GM18873 (cell line): ENCODE results near the gene BEND3.
A peak's percentile ranks its signal among the peaks of the same experiment; 100 is the strongest.
"Not testable (repeated sequence)": the region's sequence is repeated elsewhere in the genome, so short reads cannot be mapped to it uniquely, and the experiment has no call there.

Experiments
- ATAC-seq: cut with Tn5 transposase; IDR thresholded peaks from one replicate; pipeline ENCODE4 v1.9.1; 2021; ENCODE audit warnings: mild to moderate bottlenecking, moderate library complexity, moderate number of reproducible peaks; ENCODE audit not compliant: unreplicated experiment, low FRiP score

BEND3 gene

DNA sequence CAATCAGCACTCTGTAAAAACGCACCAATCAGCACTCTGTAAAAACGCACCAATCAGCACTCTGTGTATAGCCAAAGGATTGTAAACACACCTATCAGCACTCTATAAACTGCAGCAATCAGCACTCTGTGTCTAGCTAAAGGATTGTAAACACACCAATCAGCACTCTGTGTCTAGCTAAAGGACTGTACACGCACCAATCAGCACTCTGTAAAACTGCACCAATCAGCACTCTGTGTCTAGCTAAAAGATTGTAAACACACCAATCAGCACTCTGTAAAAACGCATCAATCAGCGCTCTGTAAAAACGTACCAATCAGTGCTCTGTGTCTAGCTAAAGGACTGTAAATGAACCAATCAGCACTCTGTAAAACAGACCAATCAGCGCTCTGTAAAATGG, 30.9 kb downstream of the BEND3 start:
- ATAC-seq = not testable (repeated sequence)

DNA sequence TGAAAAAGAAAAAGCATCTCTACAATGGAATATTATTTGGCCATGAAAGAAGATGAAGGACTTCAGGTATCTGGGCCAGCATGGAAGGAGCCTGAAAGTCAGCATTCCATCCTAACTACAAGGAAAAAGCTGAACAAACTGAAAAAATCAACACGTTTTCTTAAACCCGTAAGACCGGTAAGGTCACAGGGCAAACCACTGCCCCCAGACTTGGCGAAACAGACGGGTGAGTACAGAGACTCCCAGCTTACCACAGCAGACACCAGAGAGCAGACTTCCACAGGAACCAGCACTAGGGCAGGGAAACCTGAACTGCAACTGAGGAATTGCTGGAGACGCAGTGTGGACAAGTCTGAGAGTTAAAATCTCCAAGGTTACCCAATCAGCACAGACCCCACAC, 31.4 kb downstream of the BEND3 start:
- ATAC-seq = no peak

DNA sequence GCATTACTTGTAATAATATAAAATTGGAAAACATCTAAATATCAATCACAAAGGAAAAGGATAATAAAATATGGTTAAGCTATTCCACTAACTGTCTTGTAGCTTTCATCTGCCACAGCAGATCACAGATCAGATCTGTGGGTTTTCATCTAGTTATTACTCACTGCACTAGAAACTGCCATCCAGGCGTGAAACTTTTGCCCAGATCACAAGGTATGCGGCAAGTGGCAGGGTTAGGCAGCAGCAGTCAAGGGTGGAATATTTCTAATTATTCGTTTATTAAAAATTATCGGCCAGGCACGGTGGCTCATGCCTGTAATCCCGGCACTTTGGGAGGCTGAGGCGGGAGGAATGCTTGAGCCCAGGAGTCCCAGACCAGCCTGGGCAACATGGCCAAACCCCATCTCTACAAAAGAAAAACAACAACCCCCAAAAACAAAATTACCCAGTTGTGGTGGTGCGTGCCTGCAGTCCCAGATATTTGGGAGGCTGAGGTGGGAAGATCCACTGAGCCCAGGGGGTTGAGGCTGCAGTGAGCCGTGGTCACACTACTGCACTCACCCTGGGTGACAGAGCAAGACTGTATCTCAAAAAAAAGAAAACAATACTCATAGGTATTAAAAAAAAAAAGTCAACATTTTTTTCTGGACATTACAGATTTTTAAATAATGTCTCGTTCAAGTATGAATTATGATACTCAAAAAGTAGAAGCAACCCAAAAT, 32.1 kb downstream of the BEND3 start:
- ATAC-seq = no peak

DNA sequence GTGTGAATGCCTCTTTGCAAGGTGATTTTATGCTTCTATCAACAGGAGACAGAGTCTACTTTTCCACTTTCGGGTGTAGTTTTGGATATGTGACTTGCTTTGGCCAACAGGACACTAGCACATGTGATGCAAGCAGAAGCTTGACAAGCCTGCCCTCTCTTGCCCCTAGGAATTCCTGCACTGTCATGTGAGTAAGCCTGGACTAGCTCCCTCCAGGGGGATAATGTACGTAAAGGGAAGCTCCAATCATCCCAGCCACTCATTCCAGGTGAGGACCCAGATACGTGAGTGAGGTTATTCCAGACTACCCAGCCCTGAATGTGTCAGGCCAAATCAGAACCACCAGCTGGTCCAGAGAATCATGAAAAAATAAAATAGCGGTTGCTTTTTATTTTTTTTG, 33.3 kb downstream of the BEND3 start:
- no peak for ATAC-seq

DNA sequence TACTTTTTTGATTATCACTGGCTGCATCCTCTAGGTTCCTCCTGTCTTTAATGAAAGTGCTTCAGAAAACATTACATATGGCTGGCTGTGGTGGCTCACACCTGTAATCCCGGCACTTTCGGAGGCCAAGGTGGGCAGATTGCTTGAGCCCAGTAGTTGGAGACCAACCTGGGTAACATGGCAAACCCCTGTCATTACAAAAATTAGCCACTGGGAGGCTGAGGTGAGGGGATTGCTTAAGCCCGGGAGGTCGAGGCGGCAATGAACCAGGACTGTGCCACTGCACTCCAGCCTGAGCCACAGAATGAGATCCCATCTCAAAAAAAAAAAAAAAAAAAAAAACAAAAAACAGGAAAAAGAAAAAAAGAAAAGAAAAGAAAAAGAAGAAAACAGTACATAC, 35.3 kb downstream of the BEND3 start:
- no peak for ATAC-seq

DNA sequence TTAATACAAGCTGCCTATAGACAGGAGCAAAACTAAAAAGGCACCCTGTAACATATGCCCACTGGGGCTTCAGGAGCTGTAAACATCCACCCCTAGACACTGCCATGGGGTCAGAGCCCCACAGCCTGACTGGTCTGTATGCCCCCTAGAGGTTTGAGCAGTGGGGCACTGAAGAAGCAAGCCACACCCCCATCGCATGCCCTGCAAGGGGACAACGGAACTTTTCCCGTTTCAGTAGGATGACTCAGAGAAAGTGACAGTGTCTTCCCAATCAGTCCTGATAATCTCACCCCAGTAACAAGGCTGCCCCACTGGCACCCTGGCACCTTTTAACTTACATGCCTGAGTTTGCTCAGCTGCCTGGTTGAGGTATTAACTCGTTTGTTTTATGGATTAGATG, 35.9 kb downstream of the BEND3 start:
- no peak for ATAC-seq

DNA sequence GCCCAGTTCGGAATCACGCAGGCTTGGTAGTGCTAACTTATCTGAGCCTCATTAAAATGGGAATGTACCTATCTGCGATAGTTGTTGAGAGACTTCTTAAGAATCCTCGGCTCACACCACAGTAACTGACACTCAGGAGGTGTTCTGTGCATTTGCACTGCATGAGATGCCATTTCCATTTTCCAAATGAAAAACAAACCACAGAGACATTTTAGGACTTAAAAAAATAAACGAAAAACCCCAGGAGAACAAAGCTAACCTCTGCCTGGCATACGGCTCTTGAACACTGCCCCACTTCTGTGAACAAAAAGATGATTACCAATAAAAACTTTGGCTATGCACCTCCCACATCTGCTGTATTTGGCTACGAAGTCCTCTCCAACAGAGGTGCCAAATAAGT, 37.6 kb downstream of the BEND3 start:
- ATAC-seq = no peak

DNA sequence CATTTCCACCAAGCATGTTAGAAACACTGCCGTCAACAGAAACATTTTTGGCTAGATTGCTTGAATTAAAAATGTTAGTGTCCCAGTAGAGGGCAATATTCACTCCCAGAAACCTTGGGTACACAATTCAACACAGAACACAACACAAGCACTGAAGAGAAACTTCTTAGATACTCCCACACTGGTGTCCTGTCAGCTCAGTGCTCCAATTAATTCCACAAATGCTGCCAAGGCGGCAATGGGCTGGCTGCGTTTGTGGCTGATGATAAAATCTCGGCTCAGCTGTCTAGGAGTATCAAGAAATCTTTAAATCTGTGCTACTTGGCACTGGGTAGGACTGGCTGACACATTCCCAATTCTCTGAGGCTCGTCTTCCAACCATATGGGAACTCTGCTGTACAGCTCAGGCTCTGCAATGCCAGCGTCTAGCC, 39.3 kb downstream of the BEND3 start:
- no peak for ATAC-seq

DNA sequence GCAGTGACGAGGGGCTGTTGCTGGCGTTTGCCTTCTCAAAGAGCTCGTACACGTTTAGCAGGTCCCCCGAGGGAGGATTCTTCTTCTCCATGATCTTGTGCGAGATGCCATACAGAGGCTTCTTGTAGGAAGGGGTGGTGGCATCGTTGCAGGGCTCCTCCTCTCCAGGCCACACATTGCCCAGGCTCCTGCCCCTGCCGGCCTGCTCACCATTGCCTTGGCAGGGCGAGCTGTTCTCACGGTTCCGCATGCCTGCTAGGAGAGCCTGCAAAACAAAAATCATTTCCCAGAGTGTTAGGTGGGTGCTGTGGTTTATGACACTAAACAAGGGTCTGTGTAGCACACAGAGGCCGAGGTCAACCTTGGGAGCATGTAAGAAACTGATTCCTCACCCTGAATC, 44.6 kb downstream of the BEND3 start:
- no peak for ATAC-seq

DNA sequence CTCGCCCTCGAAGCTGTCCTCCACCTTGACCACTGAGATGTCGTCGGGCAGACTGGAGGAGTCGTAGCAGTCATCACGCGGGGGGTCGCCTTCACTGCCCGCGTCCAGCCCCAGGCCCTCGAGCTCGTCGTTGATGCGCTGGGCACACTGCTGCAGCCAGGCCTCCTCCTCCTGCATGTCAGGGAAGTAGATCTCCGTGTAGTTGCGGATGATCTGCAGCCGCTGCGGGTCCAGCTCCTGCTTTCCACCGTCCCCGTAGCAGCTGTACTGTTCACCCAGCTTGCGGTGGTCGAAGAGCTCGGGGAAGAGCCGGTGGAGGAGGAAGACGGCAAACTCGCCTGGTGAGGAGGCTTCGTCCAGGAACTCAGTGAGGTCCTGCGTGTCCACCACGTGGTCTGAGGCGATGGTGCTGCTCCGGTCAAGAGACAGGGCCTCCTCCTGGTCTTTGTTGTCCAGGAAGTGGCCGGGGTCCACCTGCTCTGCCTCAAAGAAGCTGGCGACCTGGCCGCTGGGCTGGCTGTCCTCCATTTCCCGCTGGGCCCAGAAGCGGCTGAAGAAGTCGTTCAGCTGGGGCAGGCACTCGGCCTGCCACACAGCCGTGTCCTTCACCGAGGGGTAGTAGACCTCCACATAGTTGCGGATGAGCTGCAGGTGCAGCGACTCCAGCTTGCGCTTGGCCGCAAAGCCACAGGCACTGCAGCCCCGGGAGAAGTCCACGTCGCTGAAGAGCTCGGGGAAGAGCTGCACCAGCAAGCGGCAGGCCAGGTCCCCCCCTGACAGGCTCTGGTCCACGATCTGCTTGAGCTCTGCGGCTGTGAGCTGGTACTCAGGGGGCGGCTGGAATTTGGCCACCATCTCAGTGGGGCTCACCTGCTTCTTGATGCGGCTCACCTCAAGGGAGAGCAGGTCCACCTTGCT, 45.4 kb downstream of the BEND3 start:
- no peak for ATAC-seq

DNA sequence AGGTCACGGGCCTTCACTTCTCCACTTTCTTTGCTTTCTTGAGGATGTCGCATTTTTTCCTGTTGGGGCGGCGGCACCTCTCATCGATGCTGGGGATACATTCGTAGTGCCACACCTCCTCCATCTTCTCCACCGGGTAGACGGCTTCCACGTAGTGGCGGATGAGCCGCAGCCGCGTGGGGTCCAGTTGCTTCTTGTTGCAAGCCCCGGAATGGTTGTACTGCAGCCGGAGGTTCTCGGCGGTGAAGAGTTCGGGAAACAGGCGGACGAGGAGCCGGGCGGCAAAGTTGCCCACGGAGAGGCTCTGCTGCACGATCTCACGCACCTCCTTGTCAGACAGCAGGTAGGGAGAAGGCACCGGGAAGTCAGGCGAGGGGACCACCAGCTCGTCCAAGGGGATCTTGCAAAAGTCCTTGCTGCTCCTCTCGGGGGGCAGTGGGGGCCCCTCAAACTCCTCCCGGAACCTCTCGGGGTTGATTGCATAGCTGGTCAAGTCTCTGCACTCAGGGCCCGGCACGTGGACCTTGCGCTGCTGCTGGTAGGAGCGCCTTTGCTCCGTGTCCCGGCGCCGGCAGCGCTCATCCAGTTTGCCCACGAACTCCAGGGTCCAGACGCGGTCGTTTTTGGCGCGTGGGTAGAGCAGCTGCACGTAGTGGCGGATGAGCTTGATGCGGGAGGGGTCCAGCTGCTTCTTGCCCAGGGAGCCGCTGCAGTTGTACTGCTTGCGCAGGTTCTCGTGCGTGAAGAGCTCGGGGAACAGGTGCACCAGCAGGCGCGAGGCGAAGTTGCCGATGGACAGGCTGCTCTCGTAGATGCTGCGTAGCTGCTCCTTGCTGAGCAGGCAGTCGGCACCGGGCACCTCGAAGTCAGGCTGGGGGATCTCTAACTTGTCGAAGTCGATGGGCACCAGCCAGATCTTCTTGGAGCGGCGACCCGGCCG, 46.4 kb downstream of the BEND3 start:
- no peak for ATAC-seq

DNA sequence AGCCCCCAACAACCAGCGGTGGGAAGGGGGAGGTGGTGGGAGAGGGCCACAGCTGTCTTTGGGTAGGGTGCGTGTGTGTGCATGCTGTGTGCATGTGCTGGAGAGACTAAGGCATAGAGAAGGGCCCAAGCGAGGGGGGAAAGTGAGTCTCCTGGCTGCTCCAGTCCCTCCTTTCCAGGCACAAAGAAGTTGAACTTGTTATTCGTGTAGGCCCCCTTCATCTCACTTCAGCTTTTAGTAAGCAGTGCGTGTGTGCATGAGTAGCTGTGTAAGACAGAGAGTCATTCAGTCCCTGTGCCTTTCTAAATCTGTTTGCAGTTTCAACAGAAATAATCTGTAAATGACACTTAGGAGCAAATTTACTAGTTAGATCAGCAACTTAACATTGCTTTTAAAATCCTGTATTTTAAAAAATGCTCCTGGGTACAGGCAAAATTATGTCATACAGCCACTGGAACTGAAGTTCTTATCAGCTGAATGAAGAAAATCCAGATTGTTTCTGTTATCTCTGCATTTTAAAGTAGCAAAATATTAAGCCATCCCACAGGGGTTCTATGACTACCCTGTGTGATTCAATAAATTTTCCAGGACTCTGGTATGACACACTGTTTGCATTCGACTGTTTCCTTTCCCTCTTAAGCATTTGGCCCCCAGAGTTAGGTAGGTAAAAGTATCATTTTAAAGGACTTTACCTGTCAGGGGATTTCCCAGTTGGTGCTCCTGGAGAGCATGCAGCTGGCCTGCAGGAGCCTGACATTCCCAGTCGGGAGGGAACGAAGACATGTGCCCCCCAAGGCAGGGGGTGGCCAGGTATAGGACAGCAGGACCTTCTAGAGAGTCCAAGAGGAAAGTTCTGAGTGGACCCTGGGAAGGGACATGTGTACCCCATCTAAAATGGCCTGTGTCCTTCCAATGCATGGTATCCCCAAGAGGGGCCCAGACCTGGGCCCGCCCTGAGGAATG, 48.3 kb downstream of the BEND3 start:
- no peak for ATAC-seq

DNA sequence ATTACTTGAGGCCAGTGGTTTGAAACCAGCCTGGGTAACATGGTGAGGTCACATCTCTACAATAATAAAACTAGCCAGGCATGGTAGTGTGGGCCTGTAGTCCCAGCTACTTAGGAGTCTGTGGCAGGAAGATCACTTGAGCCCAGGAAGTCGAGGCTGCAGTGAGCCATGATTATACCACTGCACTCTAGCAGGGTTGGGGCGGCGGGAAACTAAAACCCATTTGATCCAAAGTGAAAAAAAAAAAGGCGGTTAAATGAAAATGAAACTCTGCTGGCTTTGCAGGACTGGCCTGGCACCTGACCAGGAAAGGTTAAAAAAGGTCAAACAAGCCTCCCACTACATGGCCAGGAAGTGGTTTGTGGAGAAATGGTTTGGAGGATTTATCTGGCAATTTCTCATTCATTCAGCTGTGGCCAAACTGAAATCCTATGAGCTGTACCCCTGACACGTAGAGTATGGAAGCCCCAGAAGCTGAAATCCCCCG, 50.7 kb downstream of the BEND3 start:
- ATAC-seq = no peak

DNA sequence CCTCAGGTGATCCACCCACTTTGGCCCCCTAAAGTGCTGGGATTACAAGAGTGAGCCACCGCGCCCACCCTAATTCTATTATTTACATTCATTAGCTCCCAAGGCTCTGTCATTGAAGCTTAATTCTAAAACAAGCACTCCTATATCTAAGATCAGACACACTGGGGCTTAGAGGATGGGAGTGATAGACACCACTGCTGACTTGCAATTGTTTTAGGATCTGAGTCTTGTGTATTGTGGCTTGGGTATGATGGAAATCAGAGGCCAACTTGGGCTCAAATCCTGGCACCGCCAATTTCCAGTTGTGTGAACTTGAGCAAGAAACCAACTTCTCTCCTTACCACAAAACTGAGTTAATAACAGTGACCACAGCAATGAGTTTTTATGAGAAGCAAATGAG, 52.6 kb downstream of the BEND3 start:
- ATAC-seq = no peak

DNA sequence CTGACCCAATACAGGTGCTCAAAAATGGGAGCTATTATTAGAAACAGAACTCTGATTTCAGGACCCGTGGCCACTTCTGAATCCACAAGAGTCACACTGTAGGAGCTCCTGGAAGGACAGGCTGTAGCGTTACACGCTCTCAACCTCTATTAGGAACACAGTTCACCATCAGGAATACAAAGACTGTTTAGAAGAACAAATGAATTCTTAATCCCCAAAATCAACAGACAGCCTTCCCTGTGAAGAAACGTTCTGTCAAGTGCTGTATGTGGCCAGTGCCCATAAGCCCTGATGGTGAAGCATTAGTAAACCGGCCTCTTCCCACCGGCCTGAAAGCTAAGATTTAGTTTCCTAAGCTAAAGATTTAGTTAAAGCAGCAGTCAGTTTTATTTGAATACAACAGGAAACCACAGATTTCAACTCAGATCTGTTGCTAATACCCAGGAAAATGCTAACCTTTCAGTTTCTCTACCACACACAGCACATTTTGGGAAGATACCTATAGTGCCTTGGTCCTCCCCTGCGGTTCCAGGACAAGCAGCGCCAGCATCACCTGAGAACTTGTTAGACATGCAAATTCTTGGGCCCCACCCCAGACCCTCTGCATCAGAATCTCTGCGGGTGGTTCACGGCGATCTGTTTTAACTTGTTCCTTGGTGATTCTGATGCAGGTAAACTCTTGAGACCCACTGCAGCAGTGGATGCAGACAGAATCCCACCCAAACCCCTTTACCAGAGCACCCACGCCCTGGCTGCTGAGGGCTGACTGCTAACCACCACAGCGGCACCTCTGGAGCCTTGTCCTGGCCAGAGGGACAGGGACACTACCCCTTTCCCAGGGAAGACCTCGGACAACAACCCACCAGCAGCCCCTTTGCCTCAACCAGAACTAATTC, 53.9 kb downstream of the BEND3 start:
- peak; percentile 56 for ATAC-seq

DNA sequence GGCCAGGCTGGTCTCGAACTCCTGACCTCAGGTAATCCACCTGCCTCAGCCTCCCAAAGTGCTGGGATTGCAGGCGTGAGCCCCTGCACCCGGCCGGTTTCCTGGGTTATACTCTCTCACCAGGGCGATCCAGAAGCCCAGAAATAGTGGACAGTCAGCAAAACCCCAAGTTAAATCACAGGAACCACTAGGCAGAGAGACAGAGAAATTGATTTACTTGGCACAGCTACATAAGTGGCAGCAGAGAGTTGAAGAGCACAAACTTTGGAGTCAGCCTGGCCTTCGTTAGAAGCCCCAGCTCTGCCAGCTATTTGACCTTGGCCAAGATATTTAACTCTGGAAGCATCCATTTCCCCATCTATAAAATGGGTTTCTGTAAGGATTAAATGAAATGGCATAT, 54.6 kb downstream of the BEND3 start:
- no peak for ATAC-seq

DNA sequence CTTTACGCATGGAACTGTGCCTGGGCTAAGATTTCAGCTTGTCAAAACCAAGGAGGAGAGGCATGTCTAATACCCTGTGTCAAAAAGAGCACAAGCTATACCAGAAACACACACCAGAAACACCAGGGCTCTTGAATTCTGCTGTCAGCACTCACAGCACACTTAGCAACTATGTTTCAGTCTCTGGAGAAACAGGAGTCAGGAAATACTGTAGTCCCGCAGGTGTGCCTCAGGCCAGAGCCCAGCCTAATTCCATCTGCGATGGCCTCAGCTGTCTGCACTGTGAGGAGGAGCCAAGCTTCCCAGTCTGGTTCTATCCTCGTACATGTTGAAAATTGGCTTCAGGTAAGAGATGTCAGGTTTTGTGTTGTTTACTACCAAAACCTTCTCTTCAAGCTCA, 55.7 kb downstream of the BEND3 start:
- no peak for ATAC-seq

DNA sequence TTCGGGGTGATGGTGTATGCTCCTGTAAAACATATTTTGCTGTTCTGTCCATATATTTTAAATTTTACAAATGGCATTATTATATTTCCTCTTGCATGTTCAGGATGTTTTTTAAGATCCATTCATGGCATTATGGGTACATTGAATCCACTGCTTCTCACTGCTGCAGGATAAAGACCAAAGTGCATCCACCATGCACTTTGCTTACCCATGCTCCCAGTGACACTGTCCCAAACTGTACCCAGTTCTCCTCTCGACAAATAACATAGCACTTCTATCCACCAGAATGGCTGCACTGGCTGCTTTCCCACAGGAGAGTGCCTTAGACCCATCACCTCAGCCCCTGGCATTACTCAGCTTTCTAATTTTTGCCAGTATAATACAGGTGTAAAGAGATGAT, 57.6 kb downstream of the BEND3 start:
- ATAC-seq = no peak
